Activated CD4-positive, alpha-beta T cell treated with anti-CD3 and anti-CD28 coated beads, Interleukin-2, amount 50 U/mL, for 1 hour (primary cell): ENCODE results near the gene SORCS3.

Source experiments
- DNase-seq: peaks from one replicate; pipeline ENCODE4 v3.0.0-alpha.2; 2020

SORCS3 gene

GRCh38 chr10:105197598-105198364 lies 556.7 kb downstream of the SORCS3 start:
- no peak for DNase-seq

GRCh38 chr10:105206616-105207015 lies 565.5 kb downstream of the SORCS3 start:
- DNase-seq: no peak

DNA sequence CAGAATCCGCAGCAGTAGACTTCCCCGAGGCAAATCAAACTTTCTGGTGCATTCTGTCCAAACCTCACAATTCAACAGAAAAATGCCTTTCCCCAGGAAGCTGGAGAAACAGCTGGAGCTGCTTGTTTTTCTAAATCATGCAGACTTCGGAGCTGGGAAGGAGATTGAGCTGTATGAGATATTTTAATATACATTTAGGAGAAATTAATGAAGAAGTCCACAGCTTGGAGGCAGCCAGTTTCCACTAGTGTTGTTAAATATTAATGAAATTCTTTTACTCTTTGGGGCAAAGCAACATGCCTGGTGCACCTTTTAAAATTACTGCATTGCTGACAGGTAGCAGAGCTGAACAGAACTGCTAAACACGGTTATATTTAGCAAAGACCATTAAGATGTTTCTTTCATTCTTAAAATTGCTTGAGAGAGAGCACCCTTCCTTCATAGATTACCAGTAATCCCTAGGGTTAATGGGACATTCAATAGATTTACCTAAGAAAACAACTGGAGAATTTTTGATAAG lies 566.4 kb downstream of the SORCS3 start:
- DNase-seq: no peak

DNA sequence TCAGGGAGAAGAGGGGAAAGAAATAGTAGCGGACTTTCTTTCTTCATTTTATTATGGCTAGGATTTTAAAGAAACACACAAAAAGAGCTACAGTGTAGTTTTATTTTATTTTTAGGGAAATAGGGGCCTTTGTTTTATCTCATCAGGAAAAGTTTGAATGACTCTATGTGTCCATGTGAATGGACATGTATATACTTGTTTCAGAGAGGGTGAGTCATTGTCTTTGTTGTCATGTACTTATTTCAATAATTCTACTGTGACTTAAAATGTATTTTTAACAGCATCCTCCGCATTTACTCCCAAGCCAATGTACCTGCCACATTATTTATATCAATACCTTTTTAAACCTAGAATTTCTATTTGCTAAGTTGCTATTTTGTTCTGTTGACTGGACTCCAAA lies 569.5 kb downstream of the SORCS3 start:
- DNase-seq: no peak

GRCh38 chr10:105237685-105238084 lies 596.6 kb downstream of the SORCS3 start:
- no peak for DNase-seq

GRCh38 chr10:105239311-105240219 lies 598.5 kb downstream of the SORCS3 start:
- no peak for DNase-seq

DNA sequence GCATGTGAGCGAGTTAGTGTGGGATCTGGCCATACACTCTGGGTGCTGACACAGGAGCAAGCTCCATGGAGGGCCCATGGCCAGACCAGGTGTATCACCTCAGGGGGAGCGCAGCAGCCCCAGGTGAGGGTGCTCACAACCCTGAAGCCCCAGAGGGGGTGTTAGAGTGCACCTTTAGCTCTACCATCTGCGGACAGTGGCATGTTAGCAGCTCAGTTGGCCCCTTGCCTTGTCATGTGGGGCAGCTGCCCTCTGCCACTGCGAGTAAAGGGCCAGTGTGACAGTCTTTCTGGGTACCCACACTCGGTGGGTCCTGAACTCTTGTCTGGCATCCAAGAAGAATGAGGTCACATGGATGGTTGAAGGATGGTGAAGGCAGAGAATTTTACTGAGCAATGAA lies 600.2 kb downstream of the SORCS3 start:
- DNase-seq: no peak

- no peak for DNase-seq
Observed at GRCh38 chr10:105243381-105243780, 602.3 kb downstream of the SORCS3 start.

DNA sequence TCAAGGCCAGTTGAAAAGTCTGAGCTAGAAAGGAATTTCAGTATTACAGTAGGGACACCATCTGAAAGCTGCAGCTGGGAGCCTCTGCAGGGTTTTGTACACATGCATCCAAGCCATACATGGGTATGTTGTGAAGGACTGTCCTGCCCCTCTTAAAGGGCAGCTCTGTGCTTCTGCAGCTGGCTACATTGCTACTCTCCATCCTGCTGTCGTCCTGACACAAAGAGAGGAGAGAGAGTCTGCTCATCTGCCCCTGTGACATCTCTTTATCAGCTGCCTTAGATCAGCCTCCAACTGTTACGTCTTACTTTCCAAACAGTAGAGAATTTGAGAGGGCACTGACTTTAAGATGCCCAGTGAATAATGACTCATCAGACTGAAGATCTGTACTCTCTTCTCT lies 602.7 kb downstream of the SORCS3 start:
- no peak for DNase-seq

- no peak for DNase-seq
Observed at GRCh38 chr10:105247831-105248499, 606.9 kb downstream of the SORCS3 start.

DNA sequence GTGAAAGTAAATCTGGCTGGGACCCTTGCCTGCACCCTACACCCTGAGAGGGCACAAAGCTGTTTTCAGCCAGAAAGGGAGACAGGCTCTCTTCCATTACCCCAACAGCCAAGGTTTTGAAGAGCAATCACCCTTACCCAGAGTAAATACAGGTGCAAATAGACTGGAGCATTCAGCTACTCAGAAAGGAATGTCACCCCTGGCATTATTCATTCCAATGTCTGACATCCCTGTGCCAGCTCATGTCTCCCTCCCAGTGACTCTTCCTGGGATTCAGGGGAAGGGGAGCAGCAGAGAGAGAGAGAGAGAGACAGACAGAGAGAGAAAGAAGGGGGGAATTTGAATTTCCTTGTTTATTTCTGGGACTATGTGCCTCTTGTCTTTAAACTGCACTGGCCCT lies 611.8 kb downstream of the SORCS3 start:
- DNase-seq: no peak

GRCh38 chr10:105253515-105254212 lies 612.6 kb downstream of the SORCS3 start:
- no peak for DNase-seq

GRCh38 chr10:105258036-105258673 lies 617.1 kb downstream of the SORCS3 start:
- no peak for DNase-seq

DNA sequence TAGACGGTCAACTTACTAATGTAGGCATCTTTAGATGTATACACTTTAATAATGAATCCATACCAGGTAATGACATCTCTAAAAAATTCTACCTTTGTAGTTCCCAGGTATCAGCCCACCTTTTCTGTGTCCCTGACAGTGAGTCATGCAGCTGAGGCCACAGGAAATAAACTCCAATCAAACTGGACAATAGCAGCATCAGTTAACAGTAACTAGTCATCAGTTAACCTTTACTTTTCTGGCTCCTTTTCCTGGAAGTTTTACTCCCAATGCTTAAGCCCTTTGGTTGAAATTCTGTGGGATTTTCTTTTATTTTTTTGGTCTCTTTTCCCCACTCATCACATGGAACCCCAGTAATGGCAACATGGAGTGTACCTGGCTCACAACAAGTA lies 617.6 kb downstream of the SORCS3 start:
- no peak for DNase-seq

- DNase-seq: no peak
Observed at GRCh38 chr10:105259201-105259600, 618.1 kb downstream of the SORCS3 start.

- no peak for DNase-seq
Observed at GRCh38 chr10:105262666-105263065, 621.6 kb downstream of the SORCS3 start.

GRCh38 chr10:105266966-105267539 lies 626.0 kb downstream of the SORCS3 start:
- no peak for DNase-seq

DNA sequence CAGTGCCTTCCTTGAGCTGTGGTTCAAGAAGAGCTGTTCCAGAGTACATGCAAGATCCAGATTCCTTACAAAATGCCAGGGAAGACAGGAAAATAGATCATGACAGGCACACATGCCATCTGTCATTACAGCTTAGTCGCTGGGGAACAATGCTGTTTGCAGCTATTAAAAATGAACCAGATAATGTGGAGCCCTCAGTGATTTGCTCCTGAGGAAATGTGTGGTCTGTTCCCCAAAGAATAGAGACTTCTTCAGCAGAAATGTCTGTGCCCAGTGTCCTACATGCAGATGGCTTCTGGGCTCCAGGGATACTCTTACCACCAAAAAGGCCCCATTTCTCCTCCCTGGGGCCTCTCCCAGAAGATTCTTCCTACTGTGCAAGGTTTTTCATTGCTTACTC lies 627.9 kb downstream of the SORCS3 start:
- DNase-seq: no peak

DNA sequence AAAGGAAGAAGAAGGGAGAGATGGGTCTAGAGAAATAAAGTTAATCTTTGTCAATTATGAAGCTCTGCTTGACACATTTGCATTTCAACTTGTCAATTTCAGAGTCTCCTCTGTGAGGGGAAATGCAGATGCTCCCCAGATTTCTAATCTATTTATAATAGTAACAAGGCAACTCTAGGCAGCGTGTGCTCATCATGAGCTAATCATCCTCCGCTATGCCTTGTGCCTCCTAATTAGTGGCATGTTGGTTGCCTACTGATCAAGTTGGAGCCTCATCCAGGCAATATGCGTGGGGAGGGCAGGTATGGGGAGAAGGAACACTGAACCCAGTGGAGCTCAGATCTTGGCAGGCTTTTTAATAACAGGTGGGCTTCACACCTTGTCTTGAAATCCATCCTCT lies 628.6 kb downstream of the SORCS3 start:
- DNase-seq: no peak

GRCh38 chr10:105274556-105275070 lies 633.5 kb downstream of the SORCS3 start:
- no peak for DNase-seq

GRCh38 chr10:105278439-105278838 lies 637.3 kb downstream of the SORCS3 start:
- no peak for DNase-seq

GRCh38 chr10:105279101-105279500 lies 638.0 kb downstream of the SORCS3 start:
- DNase-seq: no peak
